ENCODE results near the gene ZNF101. TPM values are rescaled to one million over a fixed set of nuclear protein-coding genes. Genes with fewer than 3 reads are reported as not detected.

Gene ZNF101
- total RNA-seq, 2 donors from 2014 or later, result 13.9 to 15.9 TPM

DNA sequence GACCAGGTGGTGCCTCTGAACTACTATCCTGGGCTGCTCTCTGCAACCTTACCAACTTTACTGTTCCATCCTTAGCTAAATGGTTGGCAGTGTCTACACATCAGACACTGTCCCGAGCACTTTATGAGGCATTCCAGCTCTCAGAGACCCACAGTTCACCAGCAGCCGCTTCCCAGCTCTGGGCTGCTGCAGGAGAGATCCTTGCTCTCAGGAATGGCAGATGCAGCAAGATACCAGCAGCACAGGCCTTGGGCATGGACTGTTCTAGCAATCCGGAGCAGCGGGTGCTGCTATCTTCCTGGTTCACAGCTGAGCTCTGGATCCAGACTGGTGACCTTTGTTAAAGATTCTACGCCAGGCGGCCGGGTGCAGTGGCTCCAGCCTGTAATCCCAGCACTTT lies 37.3 kb upstream of the ZNF101 start:
- Histone ChIP-seq H3K4me3 (no peak overlapping the region), H3K9me3 (no peaks in the 10 kb centered on the region), H3K9ac (ENCODE audit: low read depth in 2 of 2, low read length in 2 of 2) (no peak overlapping the region), H3K4me1 (no peaks in the 10 kb centered on the region), H3K27me3 (no peaks in the 10 kb centered on the region), H3K27ac (no peak overlapping the region), H3K36me3 (no peaks in the 10 kb centered on the region)
- TF ChIP-seq, protein P1, sequence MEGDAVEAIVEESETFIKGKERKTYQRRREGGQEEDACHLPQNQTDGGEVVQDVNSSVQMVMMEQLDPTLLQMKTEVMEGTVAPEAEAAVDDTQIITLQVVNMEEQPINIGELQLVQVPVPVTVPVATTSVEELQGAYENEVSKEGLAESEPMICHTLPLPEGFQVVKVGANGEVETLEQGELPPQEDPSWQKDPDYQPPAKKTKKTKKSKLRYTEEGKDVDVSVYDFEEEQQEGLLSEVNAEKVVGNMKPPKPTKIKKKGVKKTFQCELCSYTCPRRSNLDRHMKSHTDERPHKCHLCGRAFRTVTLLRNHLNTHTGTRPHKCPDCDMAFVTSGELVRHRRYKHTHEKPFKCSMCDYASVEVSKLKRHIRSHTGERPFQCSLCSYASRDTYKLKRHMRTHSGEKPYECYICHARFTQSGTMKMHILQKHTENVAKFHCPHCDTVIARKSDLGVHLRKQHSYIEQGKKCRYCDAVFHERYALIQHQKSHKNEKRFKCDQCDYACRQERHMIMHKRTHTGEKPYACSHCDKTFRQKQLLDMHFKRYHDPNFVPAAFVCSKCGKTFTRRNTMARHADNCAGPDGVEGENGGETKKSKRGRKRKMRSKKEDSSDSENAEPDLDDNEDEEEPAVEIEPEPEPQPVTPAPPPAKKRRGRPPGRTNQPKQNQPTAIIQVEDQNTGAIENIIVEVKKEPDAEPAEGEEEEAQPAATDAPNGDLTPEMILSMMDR (IDR thresholded peaks at IDR 0.05), result no peak
- intact Hi-C loops (cut with DNase I), result no loop called here
- DNase-seq, result no peak

DNA sequence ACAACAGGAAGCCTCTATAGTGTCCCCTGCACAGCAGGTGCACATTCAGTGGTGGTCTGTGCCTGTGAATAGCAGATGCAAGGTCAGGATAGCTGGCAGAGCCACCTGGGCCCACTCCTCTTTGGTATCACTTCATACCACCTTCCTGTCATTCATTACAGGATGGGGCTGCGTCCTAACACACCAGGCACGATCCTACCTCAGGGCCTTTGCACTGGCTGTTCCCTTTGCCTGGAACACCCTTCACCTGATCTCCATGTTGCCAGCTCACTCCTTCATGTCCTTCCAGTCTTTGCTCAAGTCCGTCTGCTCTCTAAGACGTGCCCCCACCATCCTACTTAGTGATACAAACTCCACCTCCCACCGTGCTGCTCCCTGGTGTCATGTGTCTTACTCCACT lies 36.0 kb upstream of the ZNF101 start:
- TF ChIP-seq, protein P1 (IDR thresholded peaks at IDR 0.05), result no peak
- no peak overlapping the region for H3K27ac ChIP-seq
- no peaks in the 10 kb centered on the region for H3K4me1 ChIP-seq
- intact Hi-C loops (cut with DNase I), result no loop called here
- no peaks in the 10 kb centered on the region for H3K36me3 ChIP-seq
- no peak for DNase-seq
- no peaks in the 10 kb centered on the region for H3K9me3 ChIP-seq
- H3K9ac ChIP-seq (ENCODE audit: low read depth in 2 of 2, low read length in 2 of 2), result no peak overlapping the region
- H3K4me3 ChIP-seq, result no peak overlapping the region
- no peaks in the 10 kb centered on the region for H3K27me3 ChIP-seq

DNA sequence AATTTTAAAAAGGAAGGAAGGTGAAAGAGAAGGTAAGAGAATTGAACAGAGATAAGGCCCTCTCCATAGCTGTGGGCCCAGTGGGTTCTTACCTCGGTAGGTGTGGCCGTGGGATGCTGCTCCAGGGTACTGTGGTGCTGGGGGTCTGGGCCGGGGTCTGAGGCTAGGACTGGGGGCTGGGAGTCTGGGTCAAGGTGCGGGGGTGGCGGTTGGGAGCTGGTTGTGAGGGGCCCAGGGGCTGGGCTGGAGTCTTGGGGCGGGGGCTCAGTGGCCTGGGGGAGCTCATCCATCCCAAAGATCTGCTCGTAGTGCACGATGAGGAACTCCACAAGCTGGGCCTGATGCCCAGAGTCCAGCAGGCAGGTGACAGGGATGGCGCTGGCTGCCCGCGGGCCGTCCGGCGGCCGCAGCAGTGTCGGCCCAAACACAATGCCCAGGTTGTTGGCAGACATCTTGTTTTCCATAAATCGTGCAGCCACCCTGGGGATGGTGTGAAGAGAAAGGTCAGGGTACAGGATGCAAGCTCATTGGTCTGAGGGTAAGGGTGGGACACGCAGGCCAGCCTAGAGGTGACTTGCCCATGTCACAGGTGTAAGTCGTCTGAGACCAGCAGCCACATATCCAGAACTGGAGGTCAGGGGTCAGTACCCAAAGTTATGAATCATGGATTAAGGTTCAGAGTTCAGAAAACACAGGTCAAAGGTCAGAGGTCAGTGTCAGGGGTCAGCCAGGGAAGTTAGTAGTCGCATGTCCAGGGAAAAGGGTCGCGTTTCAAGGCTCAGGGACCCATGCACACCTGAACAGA lies 34.7 kb upstream of the ZNF101 start:
- TF ChIP-seq, protein P1 (IDR thresholded peaks at IDR 0.05), result no peak
- intact Hi-C loops (cut with DNase I), result no loop called here
- Histone ChIP-seq H3K27me3 (no peaks in the 10 kb centered on the region), H3K9me3 (no peaks in the 10 kb centered on the region), H3K36me3 (no peaks in the 10 kb centered on the region), H3K27ac (no peak overlapping the region), H3K4me1 (no peaks in the 10 kb centered on the region), H3K4me3 (no peak overlapping the region), H3K9ac (ENCODE audit: low read depth in 2 of 2, low read length in 2 of 2) (no peak overlapping the region)
- no peak for DNase-seq

DNA sequence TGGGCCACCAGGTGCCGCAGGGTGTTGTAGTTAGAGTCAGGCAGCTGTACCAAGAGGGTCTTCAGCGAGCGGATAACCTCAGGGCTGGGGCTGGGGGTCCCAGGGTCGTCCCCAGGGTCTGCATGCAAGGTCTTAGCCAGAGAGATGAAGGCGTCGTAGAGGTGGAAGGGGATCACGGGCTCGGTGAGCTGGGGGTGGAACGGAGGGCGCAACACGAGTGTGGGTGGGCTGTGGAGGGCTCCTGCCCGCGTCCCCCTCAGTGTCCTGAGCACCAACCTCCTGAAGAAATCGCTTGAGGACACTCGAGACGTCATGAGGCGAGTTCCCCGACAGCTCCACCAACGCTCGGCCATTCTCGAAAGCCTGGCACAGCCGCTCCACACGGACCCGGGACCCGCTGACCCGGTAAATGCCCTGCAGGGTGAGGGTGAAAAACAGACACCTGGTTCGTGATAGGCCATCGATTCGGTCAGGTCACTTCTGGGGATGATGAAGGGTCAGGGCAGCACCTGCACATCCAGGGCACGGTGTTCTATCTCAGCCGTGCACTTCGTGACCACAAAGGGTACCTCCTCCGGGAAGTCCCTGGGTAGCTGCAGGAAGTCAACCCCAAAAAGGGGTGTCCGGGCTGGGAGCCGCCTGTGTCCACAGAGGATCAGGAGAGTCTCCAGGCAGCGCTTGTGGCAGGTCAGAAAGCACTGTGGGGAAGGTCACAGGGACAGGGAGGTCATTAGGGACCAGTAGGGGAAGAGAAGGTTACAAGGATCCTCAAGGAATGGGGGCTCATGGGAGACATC lies 33.9 kb upstream of the ZNF101 start:
- Histone ChIP-seq H3K9me3 (no peaks in the 10 kb centered on the region), H3K27me3 (no peaks in the 10 kb centered on the region), H3K27ac (no peak overlapping the region), H3K4me3 (no peak overlapping the region), H3K36me3 (no peaks in the 10 kb centered on the region), H3K4me1 (no peaks in the 10 kb centered on the region), H3K9ac (ENCODE audit: low read depth in 2 of 2, low read length in 2 of 2) (no peak overlapping the region)
- DNase-seq, result no peak
- TF ChIP-seq, protein P1 (IDR thresholded peaks at IDR 0.05), result no peak
- intact Hi-C loops (cut with DNase I), result no loop called here

DNA sequence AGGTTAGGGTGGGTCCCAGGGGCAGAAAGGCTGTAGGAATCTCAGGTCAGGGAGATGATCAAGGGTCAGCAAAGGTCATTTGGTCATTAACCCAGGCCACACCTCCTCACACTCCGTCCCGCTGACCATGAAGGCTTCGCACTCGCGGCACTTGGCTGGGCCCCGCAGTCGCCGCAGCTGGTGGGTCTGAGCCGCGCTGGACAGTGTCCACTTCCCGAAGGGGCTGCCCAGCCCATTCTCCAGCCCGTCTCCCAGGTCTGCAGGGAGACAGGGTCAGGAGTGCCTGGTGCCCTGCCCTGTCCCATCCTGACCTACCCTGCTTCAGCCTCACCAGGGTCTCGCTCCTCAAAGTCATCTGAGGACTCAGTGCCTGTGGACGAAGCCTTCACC lies 33.3 kb upstream of the ZNF101 start:
- no peaks in the 10 kb centered on the region for H3K36me3 ChIP-seq
- H3K4me3 ChIP-seq, result no peak overlapping the region
- H3K27ac ChIP-seq, result no peak overlapping the region
- no peaks in the 10 kb centered on the region for H3K27me3 ChIP-seq
- no peak overlapping the region for H3K9ac ChIP-seq (ENCODE audit: low read depth in 2 of 2, low read length in 2 of 2)
- H3K4me1 ChIP-seq, result no peaks in the 10 kb centered on the region
- no peak for DNase-seq
- TF ChIP-seq, protein P1 (IDR thresholded peaks at IDR 0.05), result no peak
- intact Hi-C loops (cut with DNase I), result no loop called here
- H3K9me3 ChIP-seq, result no peaks in the 10 kb centered on the region

Measured in colonic mucosa (tissue), 4 donors.